ENCODE results near the gene SLCO4A1. TPM values are rescaled to one million over a fixed set of nuclear protein-coding genes. Genes with fewer than 3 reads are reported as not detected.

SLCO4A1 gene
- total RNA-seq, 2 donors from 2014 or later, result 2.6 to 6.2 TPM

GRCh38 chr20:62690261-62690820, 48.0 kb downstream of the SLCO4A1 start:
- Histone ChIP-seq H3K4me3 (no peak overlapping the region), H3K27me3 (no peaks in the 10 kb centered on the region), H3K36me3 (replicated peaks in 1 of 2; ENCODE audit: insufficient read depth in 1 of 2, low read depth in 2 of 2) (no peaks in the 10 kb centered on the region), H3K4me1 (peaks cover 8% of the 10 kb centered on the region), H3K9me3 (no peaks in the 10 kb centered on the region), H3K27ac (no peak overlapping the region)
- ATAC-seq (no peak), DNase-seq (no peak)
- TF ChIP-seq CTCF (IDR thresholded peaks at IDR 0.05) (no peak), POLR2A (IDR thresholded peaks at IDR 0.05) (no peak)
- intact Hi-C loops (cut with DNase I), result no loop called here
- WGBS, 2 donors, result 57 to 60% methylated on average over 12 to 17 of the region's 17 CpGs

GRCh38 chr20:62691487-62691886, 49.2 kb downstream of the SLCO4A1 start:
- ATAC-seq, result no peak
- intact Hi-C loops (cut with DNase I), result no loop called here
- H3K4me3 ChIP-seq, result no peak overlapping the region
- no peak overlapping the region for H3K27ac ChIP-seq
- WGBS, 2 donors, result 67 to 73% methylated on average over 14 to 15 of the region's 15 CpGs
- no peaks in the 10 kb centered on the region for H3K4me1 ChIP-seq
- TF ChIP-seq POLR2A (IDR thresholded peaks at IDR 0.05), result no peak
- no peak for TF ChIP-seq CTCF (IDR thresholded peaks at IDR 0.05)
- H3K27me3 ChIP-seq, result no peaks in the 10 kb centered on the region
- DNase-seq, result no peak
- H3K36me3 ChIP-seq (replicated peaks in 1 of 2; ENCODE audit: insufficient read depth in 1 of 2, low read depth in 2 of 2), result no peaks in the 10 kb centered on the region
- no peaks in the 10 kb centered on the region for H3K9me3 ChIP-seq

- Histone ChIP-seq H3K9me3 (no peaks in the 10 kb centered on the region), H3K36me3 (replicated peaks in 1 of 2; ENCODE audit: insufficient read depth in 1 of 2, low read depth in 2 of 2) (no peaks in the 10 kb centered on the region), H3K4me1 (peaks cover under 1% of the 10 kb centered on the region), H3K27me3 (no peaks in the 10 kb centered on the region), H3K4me3 (no peak overlapping the region), H3K27ac (no peak overlapping the region)
- WGBS, 2 donors, result 64 to 73% methylated on average over 7 of the region's 8 CpGs
- no peak for DNase-seq
- ATAC-seq, result no peak
- intact Hi-C loops (cut with DNase I), result no loop called here
- TF ChIP-seq POLR2A (IDR thresholded peaks at IDR 0.05) (no peak), CTCF (IDR thresholded peaks at IDR 0.05) (no peak)
These were observed 49.9 kb downstream of the SLCO4A1 start for GRCh38 chr20:62692176-62692575.

- H3K27ac ChIP-seq, result no peak overlapping the region
- H3K4me1 ChIP-seq, result peaks cover 3% of the 10 kb centered on the region
- TF ChIP-seq CTCF (IDR thresholded peaks at IDR 0.05), result no peak
- no peak for TF ChIP-seq POLR2A (IDR thresholded peaks at IDR 0.05)
- H3K36me3 ChIP-seq (replicated peaks in 1 of 2; ENCODE audit: insufficient read depth in 1 of 2, low read depth in 2 of 2), result no peaks in the 10 kb centered on the region
- DNase-seq (no peak), ATAC-seq (no peak)
- intact Hi-C loops (cut with DNase I), result no loop called here
- 57 to 68% methylated on average over 13 to 22 of the region's 22 CpGs for WGBS, 2 donors
- H3K9me3 ChIP-seq, result no peaks in the 10 kb centered on the region
- H3K27me3 ChIP-seq, result no peaks in the 10 kb centered on the region
- no peak overlapping the region for H3K4me3 ChIP-seq
These were observed 50.7 kb downstream of the SLCO4A1 start for GRCh38 chr20:62692801-62693523.

GRCh38 chr20:62693524-62693922, 51.2 kb downstream of the SLCO4A1 start:
- Histone ChIP-seq H3K4me3 (no peak overlapping the region), H3K36me3 (replicated peaks in 1 of 2; ENCODE audit: insufficient read depth in 1 of 2, low read depth in 2 of 2) (no peaks in the 10 kb centered on the region), H3K4me1 (peaks cover 3% of the 10 kb centered on the region), H3K27ac (no peak overlapping the region), H3K27me3 (no peaks in the 10 kb centered on the region), H3K9me3 (no peaks in the 10 kb centered on the region)
- no peak for ATAC-seq
- TF ChIP-seq CTCF (IDR thresholded peaks at IDR 0.05) (no peak), POLR2A (IDR thresholded peaks at IDR 0.05) (no peak)
- intact Hi-C loops (cut with DNase I), result no loop called here
- no peak for DNase-seq
- WGBS, 2 donors, result 40 to 43% methylated on average over 2 to 10 of the region's 10 CpGs
